ENCODE data around the gene PER3.
"Not testable (repeated sequence)": the region's sequence is repeated elsewhere in the genome, so short reads cannot be mapped to it uniquely, and the experiment has no call there.

Gene PER3

DNA sequence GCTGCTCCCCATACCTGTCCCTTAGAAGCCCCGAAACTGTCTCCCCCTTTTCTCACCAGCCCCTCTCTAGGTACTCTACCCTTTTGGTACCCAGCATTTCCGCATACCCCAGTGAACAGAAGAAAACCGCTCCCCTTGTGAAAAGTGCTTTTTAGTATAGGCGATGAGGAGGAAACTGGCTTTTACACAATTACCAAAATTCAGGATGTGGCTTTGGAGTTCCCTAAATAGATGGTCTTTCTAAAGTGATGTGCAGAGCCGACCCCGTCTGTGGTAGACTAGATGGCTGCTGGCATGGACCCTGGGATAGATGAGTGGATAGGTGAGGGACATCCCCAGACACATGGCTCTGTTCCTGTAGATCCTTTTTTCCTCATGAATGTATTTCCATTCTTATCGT lies 2.6 kb upstream of the PER3 start:
- peaks cover 12% of the 10 kb centered on the region for H3K27me3 ChIP-seq (ENCODE audit: control insufficient read depth, insufficient read depth, low read length)

DNA sequence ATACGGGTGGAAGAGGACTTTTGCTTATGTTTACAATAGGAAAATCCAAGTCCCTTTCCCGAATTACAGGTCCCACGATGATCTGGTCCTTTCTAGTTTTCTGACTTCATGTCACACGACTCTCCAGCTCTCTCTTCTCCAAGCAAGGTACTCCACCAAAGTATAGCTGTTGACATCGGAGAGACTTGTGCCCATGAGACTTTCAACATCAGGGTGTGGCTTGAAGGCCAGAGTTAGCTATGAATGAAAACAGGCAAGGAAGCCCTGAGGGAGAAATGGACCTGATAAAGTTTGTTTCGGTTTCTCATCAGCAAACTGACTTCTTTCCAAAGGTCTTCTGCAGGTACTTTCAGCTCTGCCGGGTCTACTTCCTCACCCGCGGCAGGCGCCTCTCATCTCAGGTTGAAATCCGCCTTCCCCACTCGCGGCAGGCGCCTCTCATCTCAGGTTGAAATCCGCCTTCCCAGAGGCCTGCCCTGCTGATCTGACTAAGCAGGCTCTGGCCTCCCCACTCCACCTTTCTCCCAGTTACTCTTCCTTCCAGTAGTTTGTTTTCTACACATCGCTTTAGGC lies 2.1 kb upstream of the PER3 start:
- H3K4me3 ChIP-seq (ENCODE audit: low read depth, low read length) = no peak overlapping the region
- H3K4me1 ChIP-seq (ENCODE audit: control insufficient read depth, insufficient read depth, low read length) = no peaks in the 10 kb centered on the region
- no peak overlapping the region for H3K9ac ChIP-seq (ENCODE audit: low read depth, low read length)
- H3K27me3 ChIP-seq (ENCODE audit: control insufficient read depth, insufficient read depth, low read length) = peaks cover 12% of the 10 kb centered on the region
- no peaks in the 10 kb centered on the region for H3K9me3 ChIP-seq (ENCODE audit: control insufficient read depth, insufficient read depth, low read length)
- H3K36me3 ChIP-seq (ENCODE audit: control insufficient read depth, insufficient read depth, low read length) = peaks cover 4% of the 10 kb centered on the region

More for the DNA sequence above, 2.6 kb upstream of the PER3 start:
- Histone ChIP-seq H3K9ac (ENCODE audit: low read depth, low read length) (no peak overlapping the region), H3K36me3 (ENCODE audit: control insufficient read depth, insufficient read depth, low read length) (peaks cover 6% of the 10 kb centered on the region), H3K4me1 (ENCODE audit: control insufficient read depth, insufficient read depth, low read length) (no peaks in the 10 kb centered on the region), H3K4me3 (ENCODE audit: low read depth, low read length) (no peak overlapping the region), H3K9me3 (ENCODE audit: control insufficient read depth, insufficient read depth, low read length) (no peaks in the 10 kb centered on the region)

DNA sequence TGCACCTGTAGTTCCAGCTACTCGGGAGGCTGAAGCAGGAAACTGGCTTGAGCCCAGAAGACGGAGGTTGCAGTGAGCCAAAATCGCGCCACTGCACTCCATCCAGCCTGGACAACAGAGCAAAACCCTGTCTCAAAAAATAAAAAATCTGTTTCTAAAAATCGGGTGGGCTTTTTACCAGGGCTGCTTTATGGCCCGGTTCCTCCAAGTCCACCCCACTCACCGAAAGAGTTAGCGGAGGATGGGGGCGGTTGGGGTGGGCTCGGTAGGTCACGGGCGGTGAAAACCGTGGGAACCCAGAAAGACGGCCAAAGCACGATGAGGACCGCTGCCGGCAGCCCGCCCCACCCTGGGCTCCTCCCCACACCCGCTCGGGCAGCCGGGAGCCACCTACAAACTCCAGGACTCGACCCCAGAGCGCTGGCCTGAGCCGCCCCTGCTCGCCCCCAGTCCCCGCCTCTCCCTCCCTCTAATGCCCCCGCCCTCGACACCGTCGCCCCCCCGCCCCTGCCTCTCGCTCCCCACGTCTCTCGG lies 846 bp upstream of the PER3 start:
- Histone ChIP-seq H3K9ac (ENCODE audit: low read depth, low read length) (peak overlapping the region; percentile 54), H3K9me3 (ENCODE audit: control insufficient read depth, insufficient read depth, low read length) (no peaks in the 10 kb centered on the region), H3K4me1 (ENCODE audit: control insufficient read depth, insufficient read depth, low read length) (no peaks in the 10 kb centered on the region), H3K27me3 (ENCODE audit: control insufficient read depth, insufficient read depth, low read length) (peaks cover 12% of the 10 kb centered on the region), H3K4me3 (ENCODE audit: low read depth, low read length) (peak overlapping the region; percentile 65), H3K36me3 (ENCODE audit: control insufficient read depth, insufficient read depth, low read length) (no peaks in the 10 kb centered on the region)

DNA sequence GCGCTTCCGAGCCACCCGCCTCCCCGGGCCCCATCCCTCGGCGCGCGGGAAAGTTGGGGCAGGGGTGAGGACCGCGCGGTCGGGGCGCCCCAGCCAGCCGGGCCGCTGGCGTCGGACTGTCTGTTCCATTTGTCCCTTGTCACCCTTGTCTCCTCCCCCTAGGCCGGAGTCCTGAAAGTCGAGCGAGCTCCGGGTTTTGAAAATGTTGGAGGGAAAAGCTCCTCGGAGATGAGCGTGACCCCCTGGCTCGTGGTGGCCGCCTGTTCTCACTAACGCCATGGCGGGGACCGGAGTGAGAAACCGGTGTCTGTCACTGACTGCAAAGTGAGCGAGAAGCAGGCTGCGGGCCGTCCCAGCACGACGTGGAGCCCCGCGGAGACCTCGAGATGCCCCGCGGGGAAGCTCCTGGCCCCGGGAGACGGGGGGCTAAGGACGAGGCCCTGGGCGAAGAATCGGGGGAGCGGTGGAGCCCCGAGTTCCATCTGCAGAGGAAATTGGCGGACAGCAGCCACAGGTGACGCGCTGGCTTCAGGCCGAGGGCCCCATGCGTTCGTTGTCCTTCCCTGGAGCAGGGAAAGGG lies 491 bp downstream of the PER3 start:
- Histone ChIP-seq H3K36me3 (ENCODE audit: control insufficient read depth, insufficient read depth, low read length) (no peaks in the 10 kb centered on the region), H3K4me1 (ENCODE audit: control insufficient read depth, insufficient read depth, low read length) (no peaks in the 10 kb centered on the region), H3K27me3 (ENCODE audit: control insufficient read depth, insufficient read depth, low read length) (peaks cover 12% of the 10 kb centered on the region), H3K9me3 (ENCODE audit: control insufficient read depth, insufficient read depth, low read length) (no peaks in the 10 kb centered on the region), H3K4me3 (ENCODE audit: low read depth, low read length) (peak overlapping the region; percentile 60), H3K9ac (ENCODE audit: low read depth, low read length) (no peak overlapping the region)

DNA sequence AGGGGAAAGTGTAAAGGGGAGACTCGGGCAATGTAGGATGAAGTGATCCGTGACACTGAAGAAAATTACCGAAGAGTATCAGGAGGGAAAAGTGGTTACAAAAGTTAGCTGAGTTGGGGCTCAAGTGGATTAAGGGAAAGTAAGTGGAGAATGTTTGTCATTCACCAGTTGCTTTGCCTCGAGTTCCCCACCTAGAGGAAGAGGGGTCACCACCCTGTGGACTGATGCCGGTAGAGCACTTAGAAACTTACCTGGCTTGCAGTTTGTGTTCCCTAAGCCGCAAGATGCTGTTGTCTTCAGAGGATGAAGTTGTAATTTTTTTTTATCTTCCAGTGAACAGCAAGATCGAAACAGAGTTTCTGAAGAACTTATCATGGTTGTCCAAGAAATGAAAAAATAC lies 1.0 kb downstream of the PER3 start:
- Histone ChIP-seq H3K4me3 (ENCODE audit: low read depth, low read length) (peak overlapping the region; percentile 60), H3K4me1 (ENCODE audit: control insufficient read depth, insufficient read depth, low read length) (no peaks in the 10 kb centered on the region), H3K36me3 (ENCODE audit: control insufficient read depth, insufficient read depth, low read length) (no peaks in the 10 kb centered on the region), H3K27me3 (ENCODE audit: control insufficient read depth, insufficient read depth, low read length) (peaks cover 12% of the 10 kb centered on the region), H3K9ac (ENCODE audit: low read depth, low read length) (no peak overlapping the region), H3K9me3 (ENCODE audit: control insufficient read depth, insufficient read depth, low read length) (no peaks in the 10 kb centered on the region)

DNA sequence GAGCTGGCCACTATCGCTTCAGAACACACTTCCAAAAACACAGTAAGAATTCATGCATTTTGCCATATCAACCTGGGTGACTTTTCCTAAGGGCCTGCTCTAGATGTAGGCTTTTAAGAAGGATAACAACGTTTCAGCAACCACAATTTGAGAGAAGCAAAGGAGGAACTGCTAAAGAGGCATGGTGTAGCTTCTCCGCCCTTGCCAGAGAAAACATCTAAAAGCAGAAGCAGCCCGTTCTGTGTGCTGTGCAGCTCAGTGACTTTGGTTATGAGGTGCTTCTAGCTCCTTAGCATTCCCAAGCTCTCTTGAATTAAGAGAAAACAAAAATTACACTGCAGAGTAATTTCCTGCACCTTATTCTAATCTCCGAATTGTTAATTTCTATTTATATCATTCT lies 2.7 kb downstream of the PER3 start:
- H3K4me3 ChIP-seq (ENCODE audit: low read depth, low read length) = no peak overlapping the region

DNA sequence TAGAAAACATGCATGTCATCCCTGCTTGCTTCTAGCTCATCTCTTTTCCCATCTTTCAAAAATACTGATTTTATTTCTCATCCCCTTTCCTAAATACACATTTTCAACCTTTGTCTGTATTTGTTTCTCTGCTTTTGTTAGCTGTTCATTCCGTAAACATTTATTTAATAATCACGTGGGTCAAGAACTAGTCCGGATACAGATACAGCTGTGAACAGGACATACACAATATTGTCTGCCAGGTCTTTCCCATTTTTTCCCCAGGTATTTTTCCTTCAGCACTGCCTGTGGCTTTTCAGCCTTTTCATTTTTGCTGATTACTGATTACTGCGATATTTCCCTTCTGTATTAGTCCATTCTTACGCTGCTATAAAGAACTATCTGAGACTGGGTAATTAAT lies 5.7 kb downstream of the PER3 start:
- peaks cover 8% of the 10 kb centered on the region for H3K27me3 ChIP-seq (ENCODE audit: control insufficient read depth, insufficient read depth, low read length)
- H3K4me3 ChIP-seq (ENCODE audit: low read depth, low read length) = no peak overlapping the region
- H3K4me1 ChIP-seq (ENCODE audit: control insufficient read depth, insufficient read depth, low read length) = no peaks in the 10 kb centered on the region
- H3K9ac ChIP-seq (ENCODE audit: low read depth, low read length) = no peak overlapping the region
- H3K36me3 ChIP-seq (ENCODE audit: control insufficient read depth, insufficient read depth, low read length) = no peaks in the 10 kb centered on the region
- no peaks in the 10 kb centered on the region for H3K9me3 ChIP-seq (ENCODE audit: control insufficient read depth, insufficient read depth, low read length)

More for the DNA sequence above, 2.7 kb downstream of the PER3 start:
- H3K4me1 ChIP-seq (ENCODE audit: control insufficient read depth, insufficient read depth, low read length) = no peaks in the 10 kb centered on the region
- no peaks in the 10 kb centered on the region for H3K9me3 ChIP-seq (ENCODE audit: control insufficient read depth, insufficient read depth, low read length)
- H3K9ac ChIP-seq (ENCODE audit: low read depth, low read length) = no peak overlapping the region
- peaks cover 12% of the 10 kb centered on the region for H3K27me3 ChIP-seq (ENCODE audit: control insufficient read depth, insufficient read depth, low read length)
- H3K36me3 ChIP-seq (ENCODE audit: control insufficient read depth, insufficient read depth, low read length) = no peaks in the 10 kb centered on the region

DNA sequence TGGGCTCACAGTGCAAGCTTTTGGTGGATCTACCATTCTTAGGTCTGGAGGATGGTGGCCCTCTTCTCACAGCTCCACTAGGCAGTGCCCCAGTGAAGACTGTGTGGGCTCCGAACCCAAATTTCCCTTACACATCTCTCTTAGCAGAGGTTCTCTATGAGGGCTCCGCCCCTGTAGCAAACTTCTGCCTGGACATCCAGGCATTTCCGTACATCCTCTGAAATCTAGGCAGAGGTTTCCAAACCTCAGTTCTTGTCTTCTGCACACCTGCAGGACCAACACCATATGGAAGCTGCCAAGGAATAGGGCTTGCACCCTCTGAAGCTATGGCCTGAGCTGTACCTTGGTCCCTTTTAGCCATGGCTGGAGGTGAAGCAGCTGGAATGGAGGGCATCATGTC lies 6.9 kb downstream of the PER3 start:
- H3K9ac ChIP-seq (ENCODE audit: low read depth, low read length); H3K27me3 ChIP-seq (ENCODE audit: control insufficient read depth, insufficient read depth, low read length); H3K9me3 ChIP-seq (ENCODE audit: control insufficient read depth, insufficient read depth, low read length); H3K36me3 ChIP-seq (ENCODE audit: control insufficient read depth, insufficient read depth, low read length); H3K4me3 ChIP-seq (ENCODE audit: low read depth, low read length); H3K4me1 ChIP-seq (ENCODE audit: control insufficient read depth, insufficient read depth, low read length): not testable (repeated sequence)

DNA sequence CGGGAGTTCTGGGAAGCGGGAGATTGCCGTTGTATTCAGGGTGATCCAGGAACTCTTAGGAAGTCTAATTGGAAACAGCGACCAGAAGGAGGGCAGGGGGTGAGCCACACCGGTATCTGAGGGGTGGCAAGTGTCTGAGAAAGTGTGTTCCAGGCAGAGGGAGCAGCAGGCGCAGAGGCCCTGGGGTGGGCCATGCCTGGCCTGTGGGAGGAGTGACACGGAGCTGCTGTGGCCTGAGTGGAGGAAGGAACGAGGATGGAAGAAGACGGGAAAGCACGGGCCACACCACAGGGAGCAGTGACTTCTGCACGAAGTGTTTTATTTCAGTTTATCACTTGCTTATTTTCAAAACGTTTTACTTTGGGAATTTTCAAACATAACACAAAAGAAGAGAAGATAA lies 11.3 kb downstream of the PER3 start:
- H3K9me3 ChIP-seq (ENCODE audit: control insufficient read depth, insufficient read depth, low read length) = no peaks in the 10 kb centered on the region
- no peaks in the 10 kb centered on the region for H3K4me1 ChIP-seq (ENCODE audit: control insufficient read depth, insufficient read depth, low read length)
- H3K36me3 ChIP-seq (ENCODE audit: control insufficient read depth, insufficient read depth, low read length) = no peaks in the 10 kb centered on the region
- no peak overlapping the region for H3K4me3 ChIP-seq (ENCODE audit: low read depth, low read length)
- H3K27me3 ChIP-seq (ENCODE audit: control insufficient read depth, insufficient read depth, low read length) = no peaks in the 10 kb centered on the region
- no peak overlapping the region for H3K9ac ChIP-seq (ENCODE audit: low read depth, low read length)

DNA sequence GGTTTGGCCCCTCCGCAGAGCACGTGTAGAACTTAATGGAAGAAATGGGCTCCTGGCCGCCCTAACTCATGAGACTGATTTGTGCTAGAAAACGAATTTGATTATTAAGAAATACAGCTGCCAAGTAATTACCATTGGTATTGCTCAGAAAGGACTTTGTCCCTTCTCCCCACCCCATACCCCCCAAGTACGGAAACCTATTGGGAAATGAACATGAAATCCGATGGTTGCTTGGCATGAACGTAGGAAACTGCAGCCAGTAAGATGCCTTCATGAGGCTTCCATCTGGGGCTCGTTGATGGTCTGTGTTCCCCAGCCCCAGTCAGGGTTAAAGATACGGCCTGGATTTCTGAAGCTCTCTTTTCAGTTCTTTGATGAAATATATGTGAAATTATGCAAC lies 21.4 kb downstream of the PER3 start:
- H3K4me1 ChIP-seq (ENCODE audit: control insufficient read depth, insufficient read depth, low read length) = no peaks in the 10 kb centered on the region
- no peak overlapping the region for H3K9ac ChIP-seq (ENCODE audit: low read depth, low read length)
- H3K9me3 ChIP-seq (ENCODE audit: control insufficient read depth, insufficient read depth, low read length) = no peaks in the 10 kb centered on the region
- H3K4me3 ChIP-seq (ENCODE audit: low read depth, low read length) = no peak overlapping the region
- no peaks in the 10 kb centered on the region for H3K27me3 ChIP-seq (ENCODE audit: control insufficient read depth, insufficient read depth, low read length)
- H3K36me3 ChIP-seq (ENCODE audit: control insufficient read depth, insufficient read depth, low read length) = peaks cover 12% of the 10 kb centered on the region

DNA sequence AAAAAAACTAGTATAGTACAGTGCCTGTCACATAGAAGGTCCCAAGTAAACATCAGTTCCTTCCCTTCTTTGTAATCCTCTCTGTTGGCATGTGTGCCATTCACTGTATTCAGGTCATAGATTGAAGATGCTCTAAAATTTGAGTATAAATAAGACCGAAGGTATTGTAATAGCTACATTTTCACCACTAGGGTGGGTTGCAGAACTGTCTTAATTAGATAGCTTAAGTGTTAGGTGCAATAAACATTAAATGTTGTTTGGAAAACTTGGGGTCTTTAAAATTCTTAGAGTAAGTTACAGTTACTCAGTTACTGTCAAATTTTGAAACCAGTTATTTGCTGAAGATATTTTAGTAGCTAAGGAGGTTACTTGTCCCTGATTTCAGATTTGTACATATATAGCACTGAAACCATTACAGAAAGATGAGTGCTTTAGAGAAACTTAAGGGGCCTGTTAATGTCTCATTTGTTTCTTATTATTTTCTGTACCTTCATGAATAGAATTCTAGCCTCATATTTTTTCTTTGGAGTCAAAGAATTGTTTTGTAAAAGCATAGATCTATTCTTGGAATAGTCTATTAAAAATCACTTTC lies 24.3 kb downstream of the PER3 start:
- Histone ChIP-seq H3K27me3 (ENCODE audit: control insufficient read depth, insufficient read depth, low read length) (no peaks in the 10 kb centered on the region), H3K9ac (ENCODE audit: low read depth, low read length) (no peak overlapping the region), H3K9me3 (ENCODE audit: control insufficient read depth, insufficient read depth, low read length) (no peaks in the 10 kb centered on the region), H3K36me3 (ENCODE audit: control insufficient read depth, insufficient read depth, low read length) (peaks cover 5% of the 10 kb centered on the region), H3K4me1 (ENCODE audit: control insufficient read depth, insufficient read depth, low read length) (no peaks in the 10 kb centered on the region), H3K4me3 (ENCODE audit: low read depth, low read length) (no peak overlapping the region)

DNA sequence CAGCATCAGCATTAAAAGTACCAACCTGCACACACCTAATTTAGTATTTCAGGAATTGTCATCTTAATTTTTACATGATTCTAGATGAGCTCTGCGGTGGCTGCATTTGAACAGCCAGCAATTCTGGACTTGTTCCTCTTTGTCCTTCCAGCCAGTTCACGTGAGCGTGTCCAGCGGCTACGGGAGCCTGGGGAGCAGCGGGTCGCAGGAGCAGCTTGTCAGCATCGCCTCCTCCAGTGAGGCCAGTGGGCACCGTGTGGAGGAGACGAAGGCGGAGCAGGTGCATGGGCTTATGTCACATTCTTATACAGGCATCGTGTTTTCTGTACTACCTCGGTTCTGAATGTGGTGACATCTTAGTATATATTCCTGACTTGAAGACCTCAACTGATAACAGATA lies 25.7 kb downstream of the PER3 start:
- no peak overlapping the region for H3K9ac ChIP-seq (ENCODE audit: low read depth, low read length)
- no peaks in the 10 kb centered on the region for H3K27me3 ChIP-seq (ENCODE audit: control insufficient read depth, insufficient read depth, low read length)
- H3K36me3 ChIP-seq (ENCODE audit: control insufficient read depth, insufficient read depth, low read length) = peaks cover 4% of the 10 kb centered on the region
- H3K4me1 ChIP-seq (ENCODE audit: control insufficient read depth, insufficient read depth, low read length) = no peaks in the 10 kb centered on the region
- peaks cover 6% of the 10 kb centered on the region for H3K9me3 ChIP-seq (ENCODE audit: control insufficient read depth, insufficient read depth, low read length)
- no peak overlapping the region for H3K4me3 ChIP-seq (ENCODE audit: low read depth, low read length)
